ENCODE data around the gene GUCY1A2.
"Not testable (repeated sequence)": the region's sequence is repeated elsewhere in the genome, so short reads cannot be mapped to it uniquely, and the experiment has no call there.

The GUCY1A2 gene

DNA sequence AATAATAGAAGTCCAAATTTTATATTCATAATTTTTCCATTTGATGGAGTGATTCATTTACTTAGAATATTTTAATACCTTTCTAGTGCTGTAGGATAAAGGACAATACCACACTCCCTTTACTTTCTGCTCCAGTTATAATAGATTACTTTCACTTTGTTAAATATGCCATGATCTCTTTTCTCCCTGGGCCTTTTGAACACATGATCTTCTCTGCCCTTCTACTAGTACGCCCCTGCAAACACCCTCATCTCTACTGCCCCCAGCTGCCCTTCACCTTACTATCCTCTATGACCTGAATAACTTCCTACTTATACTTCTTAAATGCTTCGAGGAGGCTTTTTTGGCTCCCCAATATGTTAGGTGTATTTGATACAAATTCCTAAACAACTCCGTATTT lies 177.3 kb downstream of the GUCY1A2 start:
- no peak for TF ChIP-seq ZFX (IDR thresholded peaks at IDR 0.05)
- TF ChIP-seq, protein P1, sequence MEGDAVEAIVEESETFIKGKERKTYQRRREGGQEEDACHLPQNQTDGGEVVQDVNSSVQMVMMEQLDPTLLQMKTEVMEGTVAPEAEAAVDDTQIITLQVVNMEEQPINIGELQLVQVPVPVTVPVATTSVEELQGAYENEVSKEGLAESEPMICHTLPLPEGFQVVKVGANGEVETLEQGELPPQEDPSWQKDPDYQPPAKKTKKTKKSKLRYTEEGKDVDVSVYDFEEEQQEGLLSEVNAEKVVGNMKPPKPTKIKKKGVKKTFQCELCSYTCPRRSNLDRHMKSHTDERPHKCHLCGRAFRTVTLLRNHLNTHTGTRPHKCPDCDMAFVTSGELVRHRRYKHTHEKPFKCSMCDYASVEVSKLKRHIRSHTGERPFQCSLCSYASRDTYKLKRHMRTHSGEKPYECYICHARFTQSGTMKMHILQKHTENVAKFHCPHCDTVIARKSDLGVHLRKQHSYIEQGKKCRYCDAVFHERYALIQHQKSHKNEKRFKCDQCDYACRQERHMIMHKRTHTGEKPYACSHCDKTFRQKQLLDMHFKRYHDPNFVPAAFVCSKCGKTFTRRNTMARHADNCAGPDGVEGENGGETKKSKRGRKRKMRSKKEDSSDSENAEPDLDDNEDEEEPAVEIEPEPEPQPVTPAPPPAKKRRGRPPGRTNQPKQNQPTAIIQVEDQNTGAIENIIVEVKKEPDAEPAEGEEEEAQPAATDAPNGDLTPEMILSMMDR (conservative IDR thresholded peaks at IDR 0.05) = no peak; the same call in 1 of the 2 replicates
- no peak overlapping the region for H3K27ac ChIP-seq

DNA sequence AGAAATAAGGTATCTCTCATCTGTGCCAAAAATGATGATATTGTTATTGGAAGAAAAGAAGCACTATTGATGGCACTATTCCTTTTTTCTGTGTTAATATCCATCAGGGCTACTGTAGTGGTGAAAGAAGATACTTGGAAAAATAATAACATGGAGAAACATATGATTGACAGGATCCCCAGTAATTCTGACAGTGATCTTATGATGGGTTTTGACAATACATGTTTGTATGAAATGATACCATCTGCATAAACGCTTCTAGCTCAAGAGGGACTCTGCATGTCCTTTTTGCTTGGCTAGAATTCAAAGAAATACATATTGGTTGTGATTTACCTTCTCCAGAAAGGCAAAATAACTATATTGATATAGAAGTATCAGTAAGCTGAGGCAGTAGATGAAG lies 178.1 kb downstream of the GUCY1A2 start:
- H3K27ac ChIP-seq = no peak overlapping the region
- TF ChIP-seq, protein P1 (conservative IDR thresholded peaks at IDR 0.05) = no peak
- TF ChIP-seq ZFX (IDR thresholded peaks at IDR 0.05) = no peak

DNA sequence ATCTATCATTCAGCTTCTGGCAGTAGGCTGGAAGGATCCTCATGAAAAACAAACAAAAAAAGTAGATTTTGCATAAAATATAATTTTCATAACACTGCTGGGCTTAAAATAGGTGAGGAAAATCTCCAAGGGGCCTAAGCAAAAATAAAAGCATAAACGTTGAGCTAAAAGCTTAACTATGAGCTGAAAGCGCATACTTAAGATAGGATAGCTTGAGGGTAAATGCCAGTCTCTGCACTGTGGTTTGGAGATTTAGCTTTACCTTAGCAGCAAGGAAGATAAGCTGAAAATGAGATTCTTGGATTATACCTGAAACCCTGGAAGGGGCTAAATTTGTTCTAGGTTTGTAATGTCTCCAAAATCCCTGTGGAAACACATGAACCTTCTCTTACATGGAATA lies 183.7 kb downstream of the GUCY1A2 start:
- no peak overlapping the region for H3K27ac ChIP-seq
- no peak for TF ChIP-seq ZFX (IDR thresholded peaks at IDR 0.05)
- TF ChIP-seq, protein P1 (conservative IDR thresholded peaks at IDR 0.05) = no peak

DNA sequence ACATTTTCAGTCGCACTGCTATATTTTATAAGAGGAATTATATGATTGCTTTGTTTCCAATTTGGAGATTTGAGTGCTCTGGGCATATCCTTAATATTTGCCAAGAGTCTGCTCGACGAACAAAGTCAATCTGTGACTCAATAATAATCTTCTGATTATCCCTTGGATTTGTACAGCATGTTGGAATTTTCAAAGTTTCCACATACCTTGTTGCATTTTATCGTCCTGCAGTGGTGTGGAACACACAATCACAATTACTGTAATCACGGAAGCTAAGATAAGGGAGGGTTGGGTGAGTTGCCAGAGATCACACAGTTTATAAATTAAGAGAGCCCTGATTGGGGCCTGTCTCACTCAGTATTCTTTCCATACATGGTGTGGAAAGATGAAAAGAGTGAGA lies 189.3 kb downstream of the GUCY1A2 start:
- no peak overlapping the region for H3K27ac ChIP-seq
- TF ChIP-seq, protein P1 (conservative IDR thresholded peaks at IDR 0.05) = no peak
- no peak for TF ChIP-seq ZFX (IDR thresholded peaks at IDR 0.05)

DNA sequence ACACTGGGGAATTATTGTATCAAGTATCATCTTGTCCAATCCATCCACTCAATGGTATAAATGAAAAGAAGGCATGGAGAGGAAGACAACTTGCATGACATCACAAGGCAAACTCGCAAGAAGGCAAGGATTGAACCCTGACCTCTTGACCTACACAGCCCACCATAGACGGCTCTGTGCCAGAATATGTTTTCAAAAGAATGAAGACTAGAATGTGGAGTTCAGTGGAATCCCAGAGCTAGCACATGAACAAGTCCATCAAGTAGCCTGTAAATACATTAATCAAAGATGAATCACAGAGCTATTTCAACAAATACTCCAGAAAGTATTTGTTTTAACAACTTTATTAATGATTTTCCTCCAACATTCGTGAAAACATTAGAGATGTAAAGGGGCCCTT lies 189.7 kb downstream of the GUCY1A2 start:
- no peak overlapping the region for H3K27ac ChIP-seq
- TF ChIP-seq, protein P1 (conservative IDR thresholded peaks at IDR 0.05) = no peak
- no peak for TF ChIP-seq ZFX (IDR thresholded peaks at IDR 0.05)

DNA sequence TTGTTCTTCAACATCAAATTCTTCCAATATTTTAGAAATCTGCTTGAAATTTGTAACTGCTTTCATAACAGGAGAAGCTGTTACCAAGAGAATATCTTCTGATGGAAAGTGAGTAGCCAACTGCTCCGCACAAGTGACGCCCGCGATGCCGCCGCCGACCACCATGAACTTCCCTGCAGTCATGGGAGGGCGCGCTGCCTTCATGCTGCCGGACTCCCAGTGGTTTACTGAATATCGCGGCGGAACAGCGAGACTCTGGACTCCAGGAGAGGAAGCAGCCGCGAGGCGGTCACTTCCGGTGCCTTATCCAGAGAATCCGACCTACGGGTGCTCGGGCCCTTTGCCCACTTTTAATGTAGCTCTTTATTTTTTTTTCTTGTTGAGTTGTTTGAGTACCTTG lies 190.6 kb downstream of the GUCY1A2 start:
- TF ChIP-seq, protein P1 (conservative IDR thresholded peaks at IDR 0.05) = no peak
- TF ChIP-seq ZFX (IDR thresholded peaks at IDR 0.05) = no peak
- H3K27ac ChIP-seq = no peak overlapping the region

DNA sequence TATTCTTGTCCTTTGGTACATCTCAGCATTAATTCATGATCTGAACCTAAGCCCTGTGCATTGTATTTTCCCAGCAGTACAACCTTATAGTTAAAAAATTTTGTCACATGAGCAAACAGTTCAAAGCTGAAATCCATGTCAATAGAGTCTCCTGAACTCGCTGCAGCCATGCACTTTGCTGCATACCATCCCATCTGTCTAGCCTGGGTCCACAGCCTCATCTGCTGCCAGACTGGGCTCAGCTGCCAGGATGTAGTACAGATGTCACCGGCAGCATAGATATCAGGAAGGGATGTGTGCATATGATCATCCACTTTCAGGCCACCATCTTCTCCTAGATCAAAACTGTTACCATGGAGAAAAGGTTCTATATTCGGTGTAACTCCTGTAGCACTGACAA lies 191.7 kb downstream of the GUCY1A2 start:
- H3K27ac ChIP-seq = not testable (repeated sequence)

DNA sequence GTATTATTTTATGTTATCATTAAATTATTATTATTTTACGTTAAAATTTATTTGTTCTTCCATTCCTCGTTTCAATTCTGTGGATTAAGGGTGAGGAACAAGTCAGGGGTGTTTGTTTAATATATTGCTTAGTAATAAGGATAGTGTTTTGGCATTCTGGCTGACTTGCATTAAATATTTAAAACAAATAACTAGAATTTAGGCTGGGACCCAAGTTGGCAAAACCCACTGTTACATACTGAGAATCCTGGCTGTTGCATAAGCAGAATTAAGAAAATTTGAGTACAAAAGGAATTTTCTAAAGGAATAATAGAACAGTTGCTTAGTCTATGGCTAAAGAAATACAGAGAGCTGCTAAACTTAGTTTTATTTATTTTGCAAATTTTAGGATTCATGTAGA lies 196.4 kb downstream of the GUCY1A2 start:
- no peak overlapping the region for H3K27ac ChIP-seq
- no peak for TF ChIP-seq ZFX (IDR thresholded peaks at IDR 0.05)
- TF ChIP-seq, protein P1 (conservative IDR thresholded peaks at IDR 0.05) = no peak
